HEK293T (cell line): ENCODE measurements around the gene RBM8A.
"Not testable (repeated sequence)": the region's sequence is repeated elsewhere in the genome, so short reads cannot be mapped to it uniquely, and the experiment has no call there.

ENCODE experiments used
- ARNT ChIP-seq: fragments of 450-650 bp; IDR thresholded peaks from 2 replicates; pipeline ENCODE4 v1.6.1; 2017; ENCODE audit warnings: mild to moderate bottlenecking
- BHLHE40 ChIP-seq: fragments of 450-650 bp; IDR thresholded peaks from 2 replicates; pipeline ENCODE4 v1.6.1; 2016; ENCODE audit warnings: mild to moderate bottlenecking, moderate library complexity, borderline replicate concordance
- ELF4 ChIP-seq: fragments of 450-650 bp; IDR thresholded peaks from 2 replicates; pipeline ENCODE4 v1.6.1; 2017; ENCODE audit warnings: antibody characterized with exemption
- FOXA1 ChIP-seq: fragments of 450-650 bp; IDR thresholded peaks from 2 replicates; pipeline ENCODE4 v1.6.1; 2016; ENCODE audit warnings: mild to moderate bottlenecking
- FOXM1 ChIP-seq: fragments of 450-650 bp; IDR thresholded peaks from 2 replicates; pipeline ENCODE4 v1.6.1; 2017; ENCODE audit warnings: mild to moderate bottlenecking, borderline replicate concordance
- HDGF ChIP-seq: fragments of 450-650 bp; IDR thresholded peaks from 2 replicates; pipeline ENCODE4 v1.6.1; 2017; ENCODE audit warnings: antibody characterized with exemption, borderline replicate concordance
- LEF1 ChIP-seq: fragments of 450-650 bp; IDR thresholded peaks from 2 replicates; pipeline ENCODE4 v1.6.1; 2017; ENCODE audit warnings: mild to moderate bottlenecking, borderline replicate concordance
- PKNOX1 ChIP-seq: fragments of 450-650 bp; IDR thresholded peaks from 2 replicates; pipeline ENCODE4 v1.6.1; 2016
- SP1 ChIP-seq: fragments of 450-650 bp; IDR thresholded peaks from 2 replicates; pipeline ENCODE4 v1.6.1; 2017
- SUZ12 ChIP-seq: fragments of 450-650 bp; IDR thresholded peaks from 2 replicates; pipeline ENCODE4 v1.6.1; 2016; ENCODE audit warnings: mild to moderate bottlenecking
- TARDBP ChIP-seq: fragments of 450-650 bp; IDR thresholded peaks from 2 replicates; pipeline ENCODE4 v1.6.1; 2016
- ZNF384 ChIP-seq: fragments of 450-650 bp; IDR thresholded peaks from 2 replicates; pipeline ENCODE4 v1.6.1; 2016

GRCh38 chr1:145920297-145920696, 7.0 kb downstream of the RBM8A start:
- TF ChIP-seq FOXA1, FOXM1, TARDBP, SUZ12, ZNF384, LEF1, ELF4, PKNOX1, BHLHE40, ARNT, HDGF, SP1: not testable (repeated sequence)
